ENCODE data around the gene COX5B. TPM values are rescaled to one million over a fixed set of nuclear protein-coding genes. Genes with fewer than 3 reads are reported as not detected.
A peak's percentile ranks its signal among the peaks of the same experiment; 100 is the strongest.
"Not testable (repeated sequence)": the region's sequence is repeated elsewhere in the genome, so short reads cannot be mapped to it uniquely, and the experiment has no call there.

COX5B gene
- total RNA-seq, 2 experiments from 2014 or later, result 233 to 238 TPM

GRCh38 chr2:97617911-97618310 is 28.0 kb upstream of the COX5B start:
- no peaks in the 10 kb centered on the region for H3K9me3 Mint-ChIP-seq
- no peak overlapping the region for H3K4me3 Mint-ChIP-seq
- DNase-seq, result no peak
- H3K36me3 Mint-ChIP-seq (ENCODE audit: low read depth), result no peaks in the 10 kb centered on the region
- no peak for ATAC-seq
- intact Hi-C loops (cut with micrococcal nuclease), result no loop called here
- CTCF ChIA-PET, result no interaction called here
- POLR2A ChIA-PET, result no interaction called here
- H3K4me1 Mint-ChIP-seq (ENCODE audit: low read depth), result no peaks in the 10 kb centered on the region
- H3K27me3 Mint-ChIP-seq, result no peaks in the 10 kb centered on the region
- H3K27ac Mint-ChIP-seq, result no peak overlapping the region
- TF ChIP-seq CTCF (IDR thresholded peaks at IDR 0.05), result no peak

- intact Hi-C loops (cut with micrococcal nuclease); CTCF ChIA-PET; H3K9me3 Mint-ChIP-seq; H3K4me1 Mint-ChIP-seq (ENCODE audit: low read depth); H3K4me3 Mint-ChIP-seq; POLR2A ChIA-PET; H3K27ac Mint-ChIP-seq; DNase-seq; H3K36me3 Mint-ChIP-seq (ENCODE audit: low read depth); H3K27me3 Mint-ChIP-seq: not testable (repeated sequence)
- peak; percentile 100 for ATAC-seq
Observed at GRCh38 chr2:97618939-97619827, 26.7 kb upstream of the COX5B start.

- H3K36me3 Mint-ChIP-seq (ENCODE audit: low read depth); H3K4me3 Mint-ChIP-seq; H3K27ac Mint-ChIP-seq; DNase-seq; H3K9me3 Mint-ChIP-seq; ATAC-seq; intact Hi-C loops (cut with micrococcal nuclease); H3K27me3 Mint-ChIP-seq; H3K4me1 Mint-ChIP-seq (ENCODE audit: low read depth); CTCF ChIA-PET; POLR2A ChIA-PET: not testable (repeated sequence)
Observed at GRCh38 chr2:97620492-97620891, 25.4 kb upstream of the COX5B start.

- ATAC-seq; DNase-seq; H3K36me3 Mint-ChIP-seq (ENCODE audit: low read depth); H3K4me3 Mint-ChIP-seq; POLR2A ChIA-PET; H3K27ac Mint-ChIP-seq; H3K27me3 Mint-ChIP-seq; H3K9me3 Mint-ChIP-seq; H3K4me1 Mint-ChIP-seq (ENCODE audit: low read depth); intact Hi-C loops (cut with micrococcal nuclease); CTCF ChIA-PET: not testable (repeated sequence)
Observed at GRCh38 chr2:97622976-97623375, 22.9 kb upstream of the COX5B start.

- H3K36me3 Mint-ChIP-seq (ENCODE audit: low read depth); H3K9me3 Mint-ChIP-seq; H3K27me3 Mint-ChIP-seq; H3K4me1 Mint-ChIP-seq (ENCODE audit: low read depth); H3K4me3 Mint-ChIP-seq; CTCF ChIA-PET; H3K27ac Mint-ChIP-seq; ATAC-seq; intact Hi-C loops (cut with micrococcal nuclease); DNase-seq: not testable (repeated sequence)
- POLR2A ChIA-PET, result interaction anchor here (0.6 kb wide), 1 partner anchor 980 kb away, joined by 3 read pairs; no protein-coding TSS in a partner anchor
Observed at GRCh38 chr2:97625354-97626048, 20.4 kb upstream of the COX5B start.

- intact Hi-C loops (cut with micrococcal nuclease); H3K4me1 Mint-ChIP-seq (ENCODE audit: low read depth); CTCF ChIA-PET; H3K4me3 Mint-ChIP-seq; DNase-seq; H3K27me3 Mint-ChIP-seq; H3K27ac Mint-ChIP-seq; H3K36me3 Mint-ChIP-seq (ENCODE audit: low read depth); ATAC-seq; H3K9me3 Mint-ChIP-seq: not testable (repeated sequence)
- POLR2A ChIA-PET, result interaction anchor here (0.6 kb wide), 1 partner anchor 981 kb away, joined by 3 read pairs; no protein-coding TSS in a partner anchor
Observed at GRCh38 chr2:97626049-97626430, 19.8 kb upstream of the COX5B start.

GRCh38 chr2:97644023-97644717 is 1.7 kb upstream of the COX5B start:
- DNase-seq (no peak), ATAC-seq (no peak)
- Mint-ChIP-seq H3K4me3 (peak overlapping the region; percentile 90), H3K4me1 (ENCODE audit: low read depth) (peaks cover 15% of the 10 kb centered on the region), H3K27ac (no peak overlapping the region), H3K9me3 (no peaks in the 10 kb centered on the region), H3K36me3 (ENCODE audit: low read depth) (peaks cover 22% of the 10 kb centered on the region), H3K27me3 (peaks cover 3% of the 10 kb centered on the region)
- no peak for TF ChIP-seq CTCF (IDR thresholded peaks at IDR 0.05)
- ChIA-PET CTCF (interaction anchor here (3.0 to 7.3 kb wide), 3 partner anchors 19 to 54 kb away, joined by 18 to 68 read pairs (median 33); partner anchors contain the start of gene ACTR1B), POLR2A (interaction anchor here (0.9 to 11.0 kb wide), 3 partner anchors 12 to 20 kb away, joined by 3 to 210 read pairs (median 36); partner anchors contain the start of gene ACTR1B)
- intact Hi-C loops (cut with micrococcal nuclease), result no loop called here
